Neural cell (in vitro differentiated cells): ENCODE data around the gene PTCH1.

ENCODE experiments used
- MXI1 ChIP-seq: fragments of 450-650 bp; conservative IDR thresholded peaks from 2 replicates; pipeline ENCODE4 v1.6.1; 2014; ENCODE audit warnings: antibody characterized with exemption, mild to moderate bottlenecking; ENCODE audit not compliant: poor library complexity, severe bottlenecking
- POLR2AphosphoS5 ChIP-seq: IDR thresholded peaks from 2 replicates; pipeline ENCODE4 v1.6.1; 2012
- TF ChIP-seq, protein P1 (sequence below): fragments of 450-650 bp; IDR thresholded peaks from 2 replicates; pipeline ENCODE4 v1.5.1; 2014; ENCODE audit warnings: antibody characterized with exemption, mild to moderate bottlenecking, moderate library complexity; ENCODE audit not compliant: poor library complexity, severe bottlenecking

DNA sequence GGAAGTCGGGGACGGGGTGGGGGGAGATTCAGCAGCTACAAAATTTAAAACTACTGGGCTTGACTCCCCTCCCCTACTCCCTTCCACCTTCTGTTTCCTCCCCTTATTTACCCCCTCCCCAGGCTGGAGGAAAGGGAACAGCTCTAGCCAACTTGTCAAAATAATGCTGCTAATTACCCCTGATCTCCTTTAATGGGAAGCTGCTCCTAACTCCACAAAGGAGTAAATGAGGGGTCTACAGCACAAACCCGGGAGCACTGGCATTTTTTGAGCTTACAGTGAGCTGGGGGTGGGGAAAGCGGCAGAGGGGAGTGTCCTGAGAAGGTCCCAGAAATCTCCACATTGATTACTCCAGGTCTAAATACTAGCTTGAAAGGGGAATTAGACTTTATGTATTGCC is 3.1 kb downstream of the PTCH1 start:
- no peak for TF ChIP-seq MXI1
- no peak for TF ChIP-seq POLR2AphosphoS5
- TF ChIP-seq, protein P1, sequence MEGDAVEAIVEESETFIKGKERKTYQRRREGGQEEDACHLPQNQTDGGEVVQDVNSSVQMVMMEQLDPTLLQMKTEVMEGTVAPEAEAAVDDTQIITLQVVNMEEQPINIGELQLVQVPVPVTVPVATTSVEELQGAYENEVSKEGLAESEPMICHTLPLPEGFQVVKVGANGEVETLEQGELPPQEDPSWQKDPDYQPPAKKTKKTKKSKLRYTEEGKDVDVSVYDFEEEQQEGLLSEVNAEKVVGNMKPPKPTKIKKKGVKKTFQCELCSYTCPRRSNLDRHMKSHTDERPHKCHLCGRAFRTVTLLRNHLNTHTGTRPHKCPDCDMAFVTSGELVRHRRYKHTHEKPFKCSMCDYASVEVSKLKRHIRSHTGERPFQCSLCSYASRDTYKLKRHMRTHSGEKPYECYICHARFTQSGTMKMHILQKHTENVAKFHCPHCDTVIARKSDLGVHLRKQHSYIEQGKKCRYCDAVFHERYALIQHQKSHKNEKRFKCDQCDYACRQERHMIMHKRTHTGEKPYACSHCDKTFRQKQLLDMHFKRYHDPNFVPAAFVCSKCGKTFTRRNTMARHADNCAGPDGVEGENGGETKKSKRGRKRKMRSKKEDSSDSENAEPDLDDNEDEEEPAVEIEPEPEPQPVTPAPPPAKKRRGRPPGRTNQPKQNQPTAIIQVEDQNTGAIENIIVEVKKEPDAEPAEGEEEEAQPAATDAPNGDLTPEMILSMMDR = no peak
